ENCODE data around the gene CGNL1.

CGNL1 gene

GRCh38 chr15:57598346-57598745 is 222.0 kb downstream of the CGNL1 start:
- Histone ChIP-seq H2AFZ (ENCODE audit: low read length) (no peak overlapping the region), H3F3A (ENCODE audit: insufficient read depth, low read length) (no peaks in the 10 kb centered on the region), H3K27ac (ENCODE audit: low read length) (no peak overlapping the region), H3K9me3 (replicated peaks; ENCODE audit: insufficient read depth, low read length) (no peaks in the 10 kb centered on the region), H3K4me2 (ENCODE audit: low read depth, low read length) (no peak overlapping the region), H3K4me1 (ENCODE audit: low read length) (no peaks in the 10 kb centered on the region), H3K9ac (ENCODE audit: low read length) (no peak overlapping the region), H3K36me3 (replicated peaks; ENCODE audit: insufficient read depth, low read length) (no peaks in the 10 kb centered on the region), H4K20me1 (ENCODE audit: insufficient read depth, low read length) (no peaks in the 10 kb centered on the region), H3K27me3 (replicated peaks; ENCODE audit: insufficient read depth, low read length) (no peaks in the 10 kb centered on the region), H3K4me3 (ENCODE audit: low read length) (no peak overlapping the region), H3K79me2 (ENCODE audit: low read length) (no peaks in the 10 kb centered on the region), H3K9me2 (replicated peaks; ENCODE audit: insufficient read depth, low read length) (no peaks in the 10 kb centered on the region)
- no peak for DNase-seq
- TF ChIP-seq EZH2 (optimal IDR thresholded peaks at IDR 0.05; ENCODE audit: low read depth, low read length) (no peak), EZH2phosphoT487 (IDR thresholded peaks at IDR 0.05; ENCODE audit: low read length) (no peak), CTCF (IDR thresholded peaks at IDR 0.05; ENCODE audit: low read length) (no peak)

- Histone ChIP-seq H3F3A (ENCODE audit: insufficient read depth, low read length) (no peaks in the 10 kb centered on the region), H2AFZ (ENCODE audit: low read length) (no peak overlapping the region), H3K27ac (ENCODE audit: low read length) (no peak overlapping the region), H3K9me2 (replicated peaks; ENCODE audit: insufficient read depth, low read length) (no peaks in the 10 kb centered on the region), H3K4me3 (ENCODE audit: low read length) (no peak overlapping the region), H3K4me1 (ENCODE audit: low read length) (no peaks in the 10 kb centered on the region), H3K4me2 (ENCODE audit: low read depth, low read length) (no peak overlapping the region), H4K20me1 (ENCODE audit: insufficient read depth, low read length) (no peaks in the 10 kb centered on the region), H3K79me2 (ENCODE audit: low read length) (no peaks in the 10 kb centered on the region), H3K9ac (ENCODE audit: low read length) (no peak overlapping the region), H3K36me3 (replicated peaks; ENCODE audit: insufficient read depth, low read length) (no peaks in the 10 kb centered on the region), H3K27me3 (replicated peaks; ENCODE audit: insufficient read depth, low read length) (no peaks in the 10 kb centered on the region), H3K9me3 (replicated peaks; ENCODE audit: insufficient read depth, low read length) (no peaks in the 10 kb centered on the region)
- DNase-seq = no peak
- TF ChIP-seq CTCF (IDR thresholded peaks at IDR 0.05; ENCODE audit: low read length) = no peak
- TF ChIP-seq EZH2 (optimal IDR thresholded peaks at IDR 0.05; ENCODE audit: low read depth, low read length) = no peak
- TF ChIP-seq EZH2phosphoT487 (IDR thresholded peaks at IDR 0.05; ENCODE audit: low read length) = no peak
These were observed 223.0 kb downstream of the CGNL1 start for GRCh38 chr15:57599296-57599810.

GRCh38 chr15:57600197-57600596 is 223.9 kb downstream of the CGNL1 start:
- H3K9me2 ChIP-seq (replicated peaks; ENCODE audit: insufficient read depth, low read length) = no peaks in the 10 kb centered on the region
- H3K9me3 ChIP-seq (replicated peaks; ENCODE audit: insufficient read depth, low read length) = no peaks in the 10 kb centered on the region
- no peaks in the 10 kb centered on the region for H3K79me2 ChIP-seq (ENCODE audit: low read length)
- no peaks in the 10 kb centered on the region for H3K4me1 ChIP-seq (ENCODE audit: low read length)
- TF ChIP-seq CTCF (IDR thresholded peaks at IDR 0.05; ENCODE audit: low read length) = no peak
- no peak for TF ChIP-seq EZH2phosphoT487 (IDR thresholded peaks at IDR 0.05; ENCODE audit: low read length)
- no peak for TF ChIP-seq EZH2 (optimal IDR thresholded peaks at IDR 0.05; ENCODE audit: low read depth, low read length)
- no peak for DNase-seq
- no peak overlapping the region for H3K4me2 ChIP-seq (ENCODE audit: low read depth, low read length)
- H2AFZ ChIP-seq (ENCODE audit: low read length) = no peak overlapping the region
- no peaks in the 10 kb centered on the region for H3F3A ChIP-seq (ENCODE audit: insufficient read depth, low read length)
- no peaks in the 10 kb centered on the region for H3K36me3 ChIP-seq (replicated peaks; ENCODE audit: insufficient read depth, low read length)
- no peak overlapping the region for H3K4me3 ChIP-seq (ENCODE audit: low read length)
- no peaks in the 10 kb centered on the region for H3K27me3 ChIP-seq (replicated peaks; ENCODE audit: insufficient read depth, low read length)
- no peak overlapping the region for H3K27ac ChIP-seq (ENCODE audit: low read length)
- no peaks in the 10 kb centered on the region for H4K20me1 ChIP-seq (ENCODE audit: insufficient read depth, low read length)
- no peak overlapping the region for H3K9ac ChIP-seq (ENCODE audit: low read length)
